ENCODE results near the gene ZNF195. TPM values are rescaled to one million over a fixed set of nuclear protein-coding genes. Genes with fewer than 3 reads are reported as not detected.
"Not testable (repeated sequence)": the region's sequence is repeated elsewhere in the genome, so short reads cannot be mapped to it uniquely, and the experiment has no call there.

ZNF195 gene
- total RNA-seq (2021) (44.3 and 49.2 TPM in 2 replicates), Bru-seq, nascent RNA (percentile 92 among the genes with signal in this experiment), BruChase-seq, experiment 1, labeled RNA remaining after a 2-hour chase (percentile 92 among the genes with signal in this experiment), BruChase-seq, experiment 2, labeled RNA remaining after a 6-hour chase (percentile 91 among the genes with signal in this experiment)
- long read RNA-seq, transcript ZNF195-204 (4 exons, 2,970 nt), result major isoform, 12 of 51 reads
- long read RNA-seq, transcript ZNF195-201 (5 exons, 2,021 nt), result minor isoform, 9 of 51 reads
- long read RNA-seq, partial matches to known transcripts, result 2 of 51 reads
- long read RNA-seq, other reads (novel, unspliced or antisense), result 22 of 51 reads

GRCh38 chr11:3378426-3379423, at the start of gene ZNF195:
Gene ZNF195 (minus strand): TSS chr11:3379146. CDS start chr11:3379040, 106 bp downstream.
- H3K27ac ChIP-seq (ENCODE audit: low read depth, low read length, poor library complexity, severe bottlenecking), result peak within 1 kb of the TSS; percentile 92
- intact Hi-C loops (cut with micrococcal nuclease; ENCODE audit: unreplicated experiment), result no loop called here
- CTCF ChIA-PET, result interaction anchor here (1.4 kb wide), 1 partner anchor 30 kb away, joined by 3 read pairs; no protein-coding TSS in a partner anchor
- H3K9me3 ChIP-seq (ENCODE audit: low read depth, low read length, poor library complexity, severe bottlenecking), result no peaks in the 10 kb centered on the region
- DNase-seq (ENCODE audit: low spot score), result peak; percentile 98
- BruUV-seq (replicated peaks), result TSS peak; percentile 40
- no peaks in the 10 kb centered on the region for H3K27me3 ChIP-seq (replicated peaks; ENCODE audit: insufficient read depth, low read depth, low read length, poor library complexity)
- POLR2A ChIA-PET (ENCODE audit: low non-redundant PET), result interaction anchor here (0.6 to 1.0 kb wide), 3 partner anchors 27 to 558 kb away, joined by 3 to 9 read pairs (median 3); no protein-coding TSS in a partner anchor
- H3K4me1 ChIP-seq (ENCODE audit: insufficient read depth, low read length, poor library complexity, severe bottlenecking), result no peaks in the 10 kb centered on the region
- no peak for TF ChIP-seq CTCF (conservative IDR thresholded peaks at IDR 0.05; ENCODE audit: low read depth, low read length)
- no peak for TF ChIP-seq EZH2 (IDR thresholded peaks at IDR 0.05; ENCODE audit: borderline replicate concordance, low read depth, low read length, poor library complexity, severe bottlenecking)
- peaks cover 34% of the 10 kb centered on the region for H3K36me3 ChIP-seq (ENCODE audit: insufficient read depth, low read length, poor library complexity, severe bottlenecking)
- H3K4me3 ChIP-seq (ENCODE audit: low read depth, low read length, poor library complexity, severe bottlenecking), result peak within 1 kb of the TSS; percentile 78

- H3K9me3 ChIP-seq (ENCODE audit: low read depth, low read length, poor library complexity, severe bottlenecking); POLR2A ChIA-PET (ENCODE audit: low non-redundant PET); H3K27me3 ChIP-seq (replicated peaks; ENCODE audit: insufficient read depth, low read depth, low read length, poor library complexity); BruUV-seq (replicated peaks); H3K36me3 ChIP-seq (ENCODE audit: insufficient read depth, low read length, poor library complexity, severe bottlenecking); H3K27ac ChIP-seq (ENCODE audit: low read depth, low read length, poor library complexity, severe bottlenecking); CTCF ChIA-PET; H3K4me3 ChIP-seq (ENCODE audit: low read depth, low read length, poor library complexity, severe bottlenecking); intact Hi-C loops (cut with micrococcal nuclease; ENCODE audit: unreplicated experiment); DNase-seq (ENCODE audit: low spot score); H3K4me1 ChIP-seq (ENCODE audit: insufficient read depth, low read length, poor library complexity, severe bottlenecking): not testable (repeated sequence)
Measured at GRCh38 chr11:3428076-3428475, 49.1 kb upstream of the ZNF195 start.

GRCh38 chr11:3426541-3426940, 47.6 kb upstream of the ZNF195 start:
- POLR2A ChIA-PET (ENCODE audit: low non-redundant PET); H3K27ac ChIP-seq (ENCODE audit: low read depth, low read length, poor library complexity, severe bottlenecking); H3K4me1 ChIP-seq (ENCODE audit: insufficient read depth, low read length, poor library complexity, severe bottlenecking); H3K4me3 ChIP-seq (ENCODE audit: low read depth, low read length, poor library complexity, severe bottlenecking); BruUV-seq (replicated peaks); intact Hi-C loops (cut with micrococcal nuclease; ENCODE audit: unreplicated experiment); H3K36me3 ChIP-seq (ENCODE audit: insufficient read depth, low read length, poor library complexity, severe bottlenecking); DNase-seq (ENCODE audit: low spot score); CTCF ChIA-PET; H3K27me3 ChIP-seq (replicated peaks; ENCODE audit: insufficient read depth, low read depth, low read length, poor library complexity); H3K9me3 ChIP-seq (ENCODE audit: low read depth, low read length, poor library complexity, severe bottlenecking): not testable (repeated sequence)

GRCh38 chr11:3423928-3424327, 45.0 kb upstream of the ZNF195 start:
- DNase-seq (ENCODE audit: low spot score); H3K27me3 ChIP-seq (replicated peaks; ENCODE audit: insufficient read depth, low read depth, low read length, poor library complexity); POLR2A ChIA-PET (ENCODE audit: low non-redundant PET); H3K27ac ChIP-seq (ENCODE audit: low read depth, low read length, poor library complexity, severe bottlenecking); H3K4me3 ChIP-seq (ENCODE audit: low read depth, low read length, poor library complexity, severe bottlenecking); intact Hi-C loops (cut with micrococcal nuclease; ENCODE audit: unreplicated experiment); BruUV-seq (replicated peaks); H3K36me3 ChIP-seq (ENCODE audit: insufficient read depth, low read length, poor library complexity, severe bottlenecking); H3K4me1 ChIP-seq (ENCODE audit: insufficient read depth, low read length, poor library complexity, severe bottlenecking); CTCF ChIA-PET; H3K9me3 ChIP-seq (ENCODE audit: low read depth, low read length, poor library complexity, severe bottlenecking): not testable (repeated sequence)

- DNase-seq (ENCODE audit: low spot score); H3K9me3 ChIP-seq (ENCODE audit: low read depth, low read length, poor library complexity, severe bottlenecking); CTCF ChIA-PET; H3K36me3 ChIP-seq (ENCODE audit: insufficient read depth, low read length, poor library complexity, severe bottlenecking); BruUV-seq (replicated peaks); POLR2A ChIA-PET (ENCODE audit: low non-redundant PET); H3K27me3 ChIP-seq (replicated peaks; ENCODE audit: insufficient read depth, low read depth, low read length, poor library complexity); intact Hi-C loops (cut with micrococcal nuclease; ENCODE audit: unreplicated experiment); H3K4me1 ChIP-seq (ENCODE audit: insufficient read depth, low read length, poor library complexity, severe bottlenecking): not testable (repeated sequence)
- Histone ChIP-seq H3K4me3 (ENCODE audit: low read depth, low read length, poor library complexity, severe bottlenecking) (peak overlapping the region; percentile 57), H3K27ac (ENCODE audit: low read depth, low read length, poor library complexity, severe bottlenecking) (peak overlapping the region; percentile 70)
Measured at GRCh38 chr11:3423138-3423731, 44.3 kb upstream of the ZNF195 start.

GRCh38 chr11:3422380-3423137, 43.6 kb upstream of the ZNF195 start:
- peak overlapping the region; percentile 57 for H3K4me3 ChIP-seq (ENCODE audit: low read depth, low read length, poor library complexity, severe bottlenecking)
- H3K9me3 ChIP-seq (ENCODE audit: low read depth, low read length, poor library complexity, severe bottlenecking); POLR2A ChIA-PET (ENCODE audit: low non-redundant PET); H3K4me1 ChIP-seq (ENCODE audit: insufficient read depth, low read length, poor library complexity, severe bottlenecking); H3K27me3 ChIP-seq (replicated peaks; ENCODE audit: insufficient read depth, low read depth, low read length, poor library complexity); H3K36me3 ChIP-seq (ENCODE audit: insufficient read depth, low read length, poor library complexity, severe bottlenecking); CTCF ChIA-PET; BruUV-seq (replicated peaks); intact Hi-C loops (cut with micrococcal nuclease; ENCODE audit: unreplicated experiment): not testable (repeated sequence)
- H3K27ac ChIP-seq (ENCODE audit: low read depth, low read length, poor library complexity, severe bottlenecking), result peak overlapping the region; percentile 70
- DNase-seq (ENCODE audit: low spot score), result peak; percentile 94

All from A673 (cell line).